Activated CD8-positive, alpha-beta memory T cell treated with anti-CD3 and anti-CD28 coated beads, Interleukin-2, amount 50 U/mL, for 48 hours (primary cell): ENCODE measurements around the gene PLIN4.

Source experiments
- DNase-seq: peaks from one replicate; pipeline ENCODE4 v3.0.0-alpha.2; 2020

The PLIN4 gene

DNA sequence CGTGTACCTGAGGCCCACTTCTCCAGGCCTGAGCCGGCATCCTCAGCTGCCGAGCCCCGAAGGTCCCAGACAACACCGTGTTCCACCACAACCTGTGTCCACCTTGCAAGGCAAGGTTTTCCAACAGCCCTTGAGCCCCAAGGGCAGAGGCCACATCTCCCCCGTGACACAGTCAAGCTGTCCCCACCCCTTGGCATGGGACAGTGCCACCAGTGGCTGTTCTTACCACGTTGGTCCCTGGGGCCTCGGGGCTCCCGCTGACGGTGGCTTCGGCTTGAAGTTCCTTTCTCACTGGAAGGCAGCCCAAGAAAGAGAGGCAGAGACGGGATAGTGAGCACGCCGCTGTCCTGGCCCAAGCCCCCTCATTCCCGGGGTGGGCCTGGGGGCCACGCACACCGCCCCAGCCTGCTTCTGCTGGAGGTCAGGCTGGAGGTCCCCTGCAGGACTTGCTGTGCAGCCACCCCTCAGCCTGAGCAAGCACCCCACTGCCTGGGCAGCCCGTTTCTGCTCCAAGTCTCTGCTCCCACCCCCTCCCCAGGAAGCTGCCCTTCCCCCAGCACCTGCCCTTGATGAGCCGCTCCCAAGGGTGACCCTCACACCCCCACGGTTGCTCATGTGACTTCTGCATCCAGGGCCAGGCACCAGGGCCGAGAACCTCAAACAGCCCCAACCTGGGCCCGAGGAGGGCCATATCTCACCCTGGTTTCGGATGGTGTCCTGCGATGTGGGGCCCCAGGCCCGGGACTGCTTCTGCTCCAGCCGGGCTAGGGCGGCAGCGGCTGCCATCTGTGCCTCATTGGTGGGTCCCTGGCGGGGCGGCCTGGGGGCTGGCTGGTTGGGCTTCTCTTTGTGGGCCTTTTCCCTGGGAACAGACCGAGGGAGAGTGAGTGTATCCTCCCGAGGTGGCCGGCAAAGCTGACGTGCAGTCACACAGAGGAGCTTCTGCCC, 64.8 kb downstream of the PLIN4 start:
- DNase-seq = no peak

DNA sequence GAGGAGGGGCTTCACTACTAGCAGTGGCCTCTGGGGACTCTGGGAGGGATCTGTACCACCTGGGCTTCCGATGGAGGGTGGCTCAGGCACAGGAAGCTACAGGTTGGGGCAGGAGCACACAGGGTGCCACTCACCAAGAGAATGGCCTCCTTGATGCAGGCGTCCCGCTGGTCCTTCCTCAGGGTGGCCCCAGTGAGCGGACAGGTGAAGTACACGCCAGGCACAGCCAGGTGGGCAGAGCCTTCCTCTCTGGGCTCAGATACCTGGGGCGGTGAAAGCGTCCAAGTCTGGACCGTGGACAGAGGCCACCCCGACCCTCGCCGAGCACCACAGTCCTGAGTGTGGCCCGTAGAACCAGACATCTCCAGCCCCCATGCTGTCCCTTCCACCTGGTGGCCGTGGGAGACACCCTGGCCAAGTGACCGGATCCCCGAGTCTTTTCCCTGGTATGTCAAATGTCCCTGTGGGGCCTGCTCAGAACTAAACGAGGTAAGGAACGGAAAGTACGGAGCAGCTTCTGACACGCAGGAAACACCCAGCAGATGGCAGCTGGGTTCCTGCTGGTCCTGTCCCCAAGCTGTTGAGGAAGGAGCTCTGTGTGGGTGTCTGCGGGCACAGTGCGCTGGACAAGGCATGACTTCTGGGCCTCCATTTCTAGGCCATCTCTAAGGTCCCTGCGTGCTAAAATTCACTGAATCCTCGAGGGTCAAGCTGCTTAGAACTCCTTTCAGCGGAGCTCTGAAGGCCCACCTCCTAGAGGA, 65.9 kb downstream of the PLIN4 start:
- DNase-seq = no peak
